Measurements from ENCODE around the gene METTL22. TPM values are rescaled to one million over a fixed set of nuclear protein-coding genes. Genes with fewer than 3 reads are reported as not detected.

Gene METTL22
- total RNA-seq, 1 experiment from 2014 or later, result 36.7 TPM

- intact Hi-C loops (cut with micrococcal nuclease), result no loop called here
- Mint-ChIP-seq H3K27me3 (ENCODE audit: insufficient read depth, unreplicated experiment) (no peaks in the 10 kb centered on the region), H3K4me1 (ENCODE audit: insufficient read depth, unreplicated experiment) (peaks cover 7% of the 10 kb centered on the region), H3K4me3 (ENCODE audit: unreplicated experiment) (no peak overlapping the region), H3K9me3 (ENCODE audit: unreplicated experiment) (peaks cover 14% of the 10 kb centered on the region), H3K27ac (ENCODE audit: low read depth, unreplicated experiment) (no peak overlapping the region), H3K36me3 (ENCODE audit: insufficient read depth, unreplicated experiment) (no peaks in the 10 kb centered on the region)
- ChIA-PET CTCF (interaction anchor here (0.6 to 0.7 kb wide), 2 partner anchors 191 to 1911 kb away, joined by 3 read pairs; no protein-coding TSS in a partner anchor), POLR2A (interaction anchor here (0.6 to 0.7 kb wide), 2 partner anchors 45 to 210 kb away, joined by 3 read pairs; no protein-coding TSS in a partner anchor)
- TF ChIP-seq CTCF (IDR thresholded peaks at IDR 0.05; ENCODE audit: unreplicated experiment), result no peak
- DNase-seq (ENCODE audit: unreplicated experiment), result no peak
- BruUV-seq (replicated peaks), result no TSS peak
These were observed 68.2 kb downstream of the METTL22 start for GRCh38 chr16:8689686-8690085.

- TF ChIP-seq CTCF (IDR thresholded peaks at IDR 0.05; ENCODE audit: unreplicated experiment), result no peak
- intact Hi-C loops (cut with micrococcal nuclease), result no loop called here
- DNase-seq (ENCODE audit: unreplicated experiment), result no peak
- no peak overlapping the region for H3K4me3 Mint-ChIP-seq (ENCODE audit: unreplicated experiment)
- H3K27me3 Mint-ChIP-seq (ENCODE audit: insufficient read depth, unreplicated experiment), result no peaks in the 10 kb centered on the region
- BruUV-seq (replicated peaks), result no TSS peak
- H3K27ac Mint-ChIP-seq (ENCODE audit: low read depth, unreplicated experiment), result no peak overlapping the region
- no peaks in the 10 kb centered on the region for H3K4me1 Mint-ChIP-seq (ENCODE audit: insufficient read depth, unreplicated experiment)
- CTCF ChIA-PET, result no interaction called here
- POLR2A ChIA-PET, result no interaction called here
- H3K9me3 Mint-ChIP-seq (ENCODE audit: unreplicated experiment), result peaks cover 14% of the 10 kb centered on the region
- H3K36me3 Mint-ChIP-seq (ENCODE audit: insufficient read depth, unreplicated experiment), result no peaks in the 10 kb centered on the region
These were observed 70.2 kb downstream of the METTL22 start for GRCh38 chr16:8691728-8692127.

GRCh38 chr16:8694795-8695728, 73.6 kb downstream of the METTL22 start:
- Mint-ChIP-seq H3K27ac (ENCODE audit: low read depth, unreplicated experiment) (no peak overlapping the region), H3K27me3 (ENCODE audit: insufficient read depth, unreplicated experiment) (no peaks in the 10 kb centered on the region), H3K36me3 (ENCODE audit: insufficient read depth, unreplicated experiment) (no peaks in the 10 kb centered on the region), H3K4me3 (ENCODE audit: unreplicated experiment) (no peak overlapping the region), H3K4me1 (ENCODE audit: insufficient read depth, unreplicated experiment) (no peaks in the 10 kb centered on the region), H3K9me3 (ENCODE audit: unreplicated experiment) (peaks cover 5% of the 10 kb centered on the region)
- intact Hi-C loops (cut with micrococcal nuclease), result no loop called here
- no peak for DNase-seq (ENCODE audit: unreplicated experiment)
- TF ChIP-seq CTCF (IDR thresholded peaks at IDR 0.05; ENCODE audit: unreplicated experiment), result no peak
- ChIA-PET POLR2A (interaction anchor here (0.7 to 1.0 kb wide), 2 partner anchors 15 to 21 kb away, joined by 3 to 4 read pairs; no protein-coding TSS in a partner anchor), CTCF (interaction anchor here (0.6 to 1.1 kb wide), 2 partner anchors 33 to 97 kb away, joined by 3 to 4 read pairs; no protein-coding TSS in a partner anchor)
- no TSS peak for BruUV-seq (replicated peaks)

- DNase-seq (ENCODE audit: unreplicated experiment), result no peak
- intact Hi-C loops (cut with micrococcal nuclease), result no loop called here
- Mint-ChIP-seq H3K36me3 (ENCODE audit: insufficient read depth, unreplicated experiment) (no peaks in the 10 kb centered on the region), H3K27me3 (ENCODE audit: insufficient read depth, unreplicated experiment) (no peaks in the 10 kb centered on the region), H3K4me3 (ENCODE audit: unreplicated experiment) (no peak overlapping the region), H3K4me1 (ENCODE audit: insufficient read depth, unreplicated experiment) (no peaks in the 10 kb centered on the region), H3K27ac (ENCODE audit: low read depth, unreplicated experiment) (no peak overlapping the region), H3K9me3 (ENCODE audit: unreplicated experiment) (no peaks in the 10 kb centered on the region)
- BruUV-seq (replicated peaks), result no TSS peak
- TF ChIP-seq CTCF (IDR thresholded peaks at IDR 0.05; ENCODE audit: unreplicated experiment), result no peak
- ChIA-PET CTCF (interaction anchor here (1.0 kb wide), 1 partner anchor 10 kb away, joined by 3 read pairs; no protein-coding TSS in a partner anchor), POLR2A (no interaction called here)
These were observed 75.4 kb downstream of the METTL22 start for GRCh38 chr16:8696880-8697279.
